Endothelial cell (in vitro differentiated cells): Measurements from ENCODE around the gene VSX1. TPM values are rescaled to one million over a fixed set of nuclear protein-coding genes. Genes with fewer than 3 reads are reported as not detected.
A peak's percentile ranks its signal among the peaks of the same experiment; 100 is the strongest.

Source experiments
- DNase-seq: peaks from one replicate; pipeline ENCODE4 v3.0.0; 2021; ENCODE audit warnings: low spot score
- H3K27ac Mint-ChIP-seq: one replicate; pipeline ENCODE4 v1.8.0; 2021; ENCODE audit warnings: mixed read lengths, inconsistent platforms; ENCODE audit not compliant: unreplicated experiment
- H3K27me3 Mint-ChIP-seq: one replicate; pipeline ENCODE4 v1.8.0; 2021; ENCODE audit warnings: mild to moderate bottlenecking, moderate library complexity, mixed read lengths, inconsistent platforms; ENCODE audit not compliant: unreplicated experiment
- H3K36me3 Mint-ChIP-seq: one replicate; pipeline ENCODE4 v1.8.0; 2021; ENCODE audit warnings: mild to moderate bottlenecking, low read depth, mixed read lengths, inconsistent platforms; ENCODE audit not compliant: unreplicated experiment
- H3K4me1 Mint-ChIP-seq: one replicate; pipeline ENCODE4 v1.8.0; 2021; ENCODE audit warnings: mild to moderate bottlenecking, mixed read lengths, inconsistent platforms; ENCODE audit not compliant: unreplicated experiment
- H3K4me3 Mint-ChIP-seq: one replicate; pipeline ENCODE4 v1.8.0; 2021; ENCODE audit warnings: mild to moderate bottlenecking, mixed read lengths, inconsistent platforms; ENCODE audit not compliant: unreplicated experiment
- H3K9me3 Mint-ChIP-seq: one replicate; pipeline ENCODE4 v1.8.0; 2021; ENCODE audit warnings: mixed read lengths, inconsistent platforms; ENCODE audit not compliant: unreplicated experiment
- CTCF ChIP-seq: fragments of 200-600 bp; sonication (generic); IDR thresholded peaks from one replicate; pipeline ENCODE4 v1.5.0; 2021; ENCODE audit warnings: antibody characterized with exemption; ENCODE audit not compliant: unreplicated experiment
- long read RNA-seq: library from polyadenylated mRNA; unstranded; transcript quantifications from one replicate; pipeline ENCODE4 v2.0.0, GENCODE V29; 2020; ENCODE audit not compliant: unreplicated experiment
- total RNA-seq: library from RNA; stranded (reverse); fragmentation: NEBNext Ultra II Directional; extraction: Animal tissue kit (Norgen Biotek cat#: 25700); gene quantifications from one replicate; pipeline ENCODE4 v1.2.1, GENCODE V29; 2021; ENCODE audit not compliant: unreplicated experiment

The VSX1 gene
- total RNA-seq, result not detected
- long read RNA-seq, result 0 reads

GRCh38 chr20:25081730-25082497 is at the start of gene VSX1:
Gene VSX1, minus strand, starts transcription at chr20:25082141. Its CDS starts 45 bp downstream, at chr20:25082096.
- no peak for TF ChIP-seq CTCF
- Mint-ChIP-seq H3K27ac (no peak within 1 kb of the TSS), H3K4me1 (peaks cover 5% of the 10 kb centered on the region), H3K9me3 (no peaks in the 10 kb centered on the region), H3K4me3 (peak within 1 kb of the TSS; percentile 42), H3K36me3 (no peaks in the 10 kb centered on the region), H3K27me3 (peaks cover 22% of the 10 kb centered on the region)
- DNase-seq, result no peak

- Mint-ChIP-seq H3K27me3 (peaks cover 4% of the 10 kb centered on the region), H3K27ac (no peak overlapping the region), H3K4me3 (no peak overlapping the region), H3K4me1 (no peaks in the 10 kb centered on the region), H3K36me3 (no peaks in the 10 kb centered on the region), H3K9me3 (no peaks in the 10 kb centered on the region)
- no peak for TF ChIP-seq CTCF
- DNase-seq, result no peak
These were observed 48.0 kb upstream of the VSX1 start for GRCh38 chr20:25129908-25130307.

GRCh38 chr20:25129428-25129827 is 47.5 kb upstream of the VSX1 start:
- Mint-ChIP-seq H3K9me3 (no peaks in the 10 kb centered on the region), H3K4me3 (no peak overlapping the region), H3K4me1 (no peaks in the 10 kb centered on the region), H3K27me3 (peaks cover 4% of the 10 kb centered on the region), H3K36me3 (no peaks in the 10 kb centered on the region), H3K27ac (no peak overlapping the region)
- DNase-seq, result no peak
- no peak for TF ChIP-seq CTCF

- Mint-ChIP-seq H3K27ac (no peak overlapping the region), H3K4me3 (no peak overlapping the region), H3K9me3 (no peaks in the 10 kb centered on the region), H3K27me3 (peaks cover 4% of the 10 kb centered on the region), H3K36me3 (no peaks in the 10 kb centered on the region), H3K4me1 (no peaks in the 10 kb centered on the region)
- TF ChIP-seq CTCF, result no peak
- no peak for DNase-seq
These were observed 46.7 kb upstream of the VSX1 start for GRCh38 chr20:25128649-25129048.

- Mint-ChIP-seq H3K4me3 (no peak overlapping the region), H3K4me1 (no peaks in the 10 kb centered on the region), H3K9me3 (no peaks in the 10 kb centered on the region), H3K27me3 (peaks cover 4% of the 10 kb centered on the region), H3K27ac (no peak overlapping the region), H3K36me3 (no peaks in the 10 kb centered on the region)
- DNase-seq, result no peak
- no peak for TF ChIP-seq CTCF
These were observed 46.0 kb upstream of the VSX1 start for GRCh38 chr20:25127761-25128537.
